NCI-H1694 treated with DMSO at 0.1 percent for 48 hours (cell line): ENCODE data around the gene NUDT14.

Experiments
- DNase-seq: peaks from one replicate; lab custom pipeline; 2025; lab: John Stamatoyannopoulos, UW

Gene NUDT14

GRCh38 chr14:105198588-105198987 is 17.5 kb upstream of the NUDT14 start:
- DNase-seq, result no peak

- DNase-seq, result no peak
Measured at GRCh38 chr14:105197211-105197641, 16.1 kb upstream of the NUDT14 start.

DNA sequence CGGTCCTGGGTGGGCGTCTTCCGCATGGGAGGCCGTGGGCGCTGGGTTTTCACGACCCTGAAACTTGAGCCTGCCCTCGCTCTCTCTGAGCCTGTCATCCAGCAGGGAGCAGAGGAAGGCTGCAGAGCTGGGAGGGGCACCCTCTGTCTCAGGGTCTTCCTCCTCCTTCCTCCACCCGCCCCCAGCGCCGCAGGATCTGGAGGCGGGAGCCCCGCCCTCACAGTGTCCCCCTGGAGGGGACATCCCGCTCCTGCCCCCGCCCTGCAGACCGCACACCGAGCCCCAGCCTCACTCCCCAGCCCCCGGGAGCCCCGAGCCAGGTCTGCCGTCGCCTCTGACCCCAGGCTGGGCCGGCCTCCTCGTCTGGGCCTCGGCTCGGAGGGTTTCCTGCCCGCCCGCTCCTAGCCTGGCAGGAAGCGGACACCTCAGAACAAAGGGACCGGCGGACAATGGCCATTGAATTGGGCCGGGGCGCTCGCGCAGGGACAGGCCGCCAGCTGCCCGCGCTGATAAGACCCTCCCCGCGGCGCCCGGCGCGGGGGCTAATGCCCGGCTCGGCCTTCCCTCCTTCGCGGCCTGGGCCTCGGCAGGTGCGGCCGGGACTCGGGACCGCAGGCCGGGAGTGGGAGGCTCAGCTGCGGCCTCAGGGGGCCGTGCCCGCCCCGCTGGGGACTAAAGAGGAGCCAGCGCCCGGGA is 15.3 kb upstream of the NUDT14 start:
- no peak for DNase-seq

- DNase-seq, result no peak
Measured at GRCh38 chr14:105195522-105196264, 14.6 kb upstream of the NUDT14 start.

GRCh38 chr14:105195051-105195450 is 13.9 kb upstream of the NUDT14 start:
- no peak for DNase-seq

DNA sequence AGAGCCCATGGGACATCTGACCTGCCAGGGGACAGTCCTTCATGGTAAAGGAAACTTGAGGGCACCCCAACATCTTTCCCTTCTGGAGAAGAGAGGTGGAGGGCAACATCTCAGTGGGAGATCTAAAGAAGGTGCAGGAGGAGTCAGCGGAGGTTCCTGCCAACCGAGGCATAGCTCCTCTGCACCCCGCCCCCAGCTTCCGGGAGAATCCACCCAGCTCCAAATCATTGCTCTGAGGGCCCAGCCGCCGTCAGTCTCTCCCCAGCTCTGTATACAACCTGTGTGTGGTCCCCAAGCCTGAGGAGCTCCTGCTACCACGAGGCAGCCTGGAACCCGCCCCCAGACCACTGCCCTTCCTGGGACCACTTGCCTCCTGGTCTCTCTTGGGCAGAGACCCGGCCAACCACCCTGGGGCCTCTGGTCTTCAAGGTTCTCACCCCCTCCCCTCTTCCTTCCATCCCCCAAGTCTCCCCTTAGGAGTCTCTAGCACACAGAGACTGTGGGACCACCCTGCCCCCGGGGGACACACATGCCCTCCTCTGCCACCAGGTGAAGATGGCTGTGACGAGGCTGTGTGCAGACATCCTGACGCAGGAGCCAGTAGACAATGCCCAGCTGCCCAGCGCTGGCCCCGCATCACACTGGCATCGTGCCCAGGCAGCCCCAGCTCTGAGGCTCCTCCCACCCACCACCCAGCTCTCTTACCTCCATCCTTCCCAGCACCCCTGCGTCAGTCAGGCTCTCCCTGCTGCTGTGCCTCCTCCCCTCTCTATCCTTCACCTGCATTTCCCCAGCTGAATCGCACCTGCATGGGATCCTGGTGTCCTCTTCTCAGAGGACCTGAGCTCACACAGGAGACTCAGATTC is 13.0 kb upstream of the NUDT14 start:
- DNase-seq, result no peak

DNA sequence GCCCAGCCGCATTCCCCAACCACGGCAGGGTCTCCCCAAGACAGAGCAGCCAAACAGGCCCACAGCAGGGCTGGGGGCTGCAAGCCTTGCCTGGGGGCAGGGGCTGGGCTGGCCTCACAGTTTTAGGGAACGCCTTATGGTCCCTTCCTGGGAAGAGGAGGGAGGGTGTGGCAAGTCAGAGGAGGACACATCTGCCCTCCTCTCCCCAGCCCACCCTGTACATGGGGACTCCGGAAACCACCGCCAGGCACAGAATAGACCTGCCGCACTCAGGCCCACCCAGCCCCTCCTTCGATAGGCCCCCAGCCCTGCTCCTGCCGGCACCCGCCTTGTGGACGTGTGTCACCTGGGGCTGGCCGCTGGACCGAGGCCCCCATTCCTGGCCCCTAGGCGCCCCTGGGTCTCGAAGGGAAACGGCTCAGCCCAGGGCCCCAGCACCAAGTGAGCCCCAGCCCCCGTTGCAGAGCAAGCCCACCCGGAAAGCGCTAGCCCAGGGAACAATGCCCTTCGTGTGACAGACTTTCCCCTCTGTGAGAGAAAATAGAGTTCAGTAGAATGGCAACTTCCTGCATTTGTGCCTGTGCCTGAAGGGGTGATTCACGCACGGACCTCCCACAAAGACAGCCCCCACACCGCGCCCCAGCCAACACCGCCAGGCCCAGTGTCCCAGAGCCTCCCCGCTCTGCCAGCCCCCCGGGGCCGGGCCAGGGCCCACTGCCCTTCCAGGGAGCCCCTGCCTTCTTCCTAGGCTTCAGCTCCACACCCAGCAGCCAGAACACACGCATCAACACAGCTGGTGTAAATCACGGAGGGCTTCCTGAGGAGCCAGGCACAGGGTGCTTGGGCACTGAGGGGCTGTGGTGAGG is 12.0 kb upstream of the NUDT14 start:
- no peak for DNase-seq

- no peak for DNase-seq
Measured at GRCh38 chr14:105187935-105188524, 6.9 kb upstream of the NUDT14 start.

DNA sequence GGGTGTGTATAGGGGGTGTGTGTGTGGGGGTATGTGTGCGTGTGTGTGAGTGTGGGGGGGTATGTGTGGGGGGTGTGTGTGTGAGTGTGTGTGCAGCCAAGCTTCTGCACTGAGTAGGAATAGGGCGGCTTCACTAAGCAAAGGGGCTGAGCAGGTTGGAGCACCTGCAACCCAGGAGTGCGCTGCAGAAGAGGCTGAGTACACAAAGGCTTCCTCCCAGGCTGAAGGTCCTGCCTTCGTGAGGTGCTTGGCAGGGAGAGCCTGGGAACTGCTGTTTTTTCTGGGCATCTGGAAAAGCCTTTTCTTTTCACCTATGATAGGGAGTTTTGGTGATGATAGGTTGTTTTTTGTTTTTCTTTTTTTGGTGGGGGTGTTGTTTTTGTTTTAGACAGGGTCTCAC is 6.0 kb upstream of the NUDT14 start:
- DNase-seq, result no peak

- DNase-seq, result no peak
Measured at GRCh38 chr14:105185973-105186372, 4.9 kb upstream of the NUDT14 start.

DNA sequence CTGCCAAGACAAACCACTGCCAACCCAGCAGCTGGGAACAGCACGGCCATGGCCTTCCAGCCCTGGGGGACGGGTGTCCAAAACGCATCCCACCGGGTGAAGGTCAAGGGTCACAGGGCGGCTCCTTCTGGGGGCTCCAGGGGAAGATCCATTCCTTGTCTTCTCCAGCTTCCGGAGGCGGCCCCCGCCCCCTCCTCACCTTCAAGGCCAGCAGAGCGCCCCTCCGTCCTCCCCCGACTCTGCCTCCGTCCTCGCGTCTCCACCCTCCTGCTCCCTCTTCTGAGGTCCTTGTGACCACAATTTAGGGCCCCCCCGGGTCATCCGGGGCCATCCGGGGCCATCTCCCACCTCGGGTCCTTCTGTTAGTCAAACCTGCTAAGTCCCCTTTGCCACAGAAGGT is 3.9 kb upstream of the NUDT14 start:
- DNase-seq, result no peak

DNA sequence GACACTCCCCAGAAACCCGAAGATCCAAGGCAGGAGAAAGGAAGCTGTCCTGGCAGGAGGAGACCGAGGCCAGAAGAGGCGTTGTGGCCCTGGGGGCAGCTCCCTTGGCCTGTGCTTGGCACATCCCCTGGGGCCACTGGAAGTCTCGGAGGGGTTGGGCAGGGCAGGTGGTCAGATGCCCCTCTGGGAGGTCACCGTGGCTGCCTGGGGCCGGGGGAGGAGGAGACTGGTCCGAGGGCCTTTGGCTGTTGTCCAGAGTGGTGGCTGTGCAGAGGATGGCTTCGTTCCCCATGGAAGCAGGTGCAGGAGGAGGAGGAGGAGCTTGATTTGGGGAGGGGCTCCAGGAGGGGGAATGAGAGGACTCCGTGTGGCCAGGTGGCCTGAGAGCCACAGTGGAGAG is 3.3 kb upstream of the NUDT14 start:
- no peak for DNase-seq

- DNase-seq, result no peak
Measured at GRCh38 chr14:105182296-105183020, 1.3 kb upstream of the NUDT14 start.

GRCh38 chr14:105181549-105182295 is 610 bp upstream of the NUDT14 start:
- no peak for DNase-seq

DNA sequence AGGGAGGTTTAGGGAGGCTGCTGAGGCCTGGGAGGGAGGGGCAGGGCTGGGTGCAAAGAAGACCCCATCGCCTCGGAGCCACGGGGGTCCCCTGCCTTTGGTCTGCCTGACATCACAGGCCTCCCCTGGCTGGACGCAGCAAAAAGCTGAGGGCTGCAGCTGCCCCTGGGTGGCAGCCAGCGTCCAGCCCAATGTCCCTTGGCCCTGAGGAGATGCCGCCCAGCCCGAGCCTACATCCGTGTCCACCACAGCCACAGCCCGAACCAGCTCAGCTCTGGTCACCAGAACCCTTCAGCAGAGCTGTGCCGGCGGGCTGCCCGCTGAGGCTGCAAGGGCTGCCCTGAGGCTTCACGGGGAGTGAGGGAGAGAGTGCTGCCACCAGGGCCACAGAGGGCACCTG is 1.9 kb downstream of the NUDT14 start:
- no peak for DNase-seq

- no peak for DNase-seq
Measured at GRCh38 chr14:105178868-105179140, 2.3 kb downstream of the NUDT14 start.

DNA sequence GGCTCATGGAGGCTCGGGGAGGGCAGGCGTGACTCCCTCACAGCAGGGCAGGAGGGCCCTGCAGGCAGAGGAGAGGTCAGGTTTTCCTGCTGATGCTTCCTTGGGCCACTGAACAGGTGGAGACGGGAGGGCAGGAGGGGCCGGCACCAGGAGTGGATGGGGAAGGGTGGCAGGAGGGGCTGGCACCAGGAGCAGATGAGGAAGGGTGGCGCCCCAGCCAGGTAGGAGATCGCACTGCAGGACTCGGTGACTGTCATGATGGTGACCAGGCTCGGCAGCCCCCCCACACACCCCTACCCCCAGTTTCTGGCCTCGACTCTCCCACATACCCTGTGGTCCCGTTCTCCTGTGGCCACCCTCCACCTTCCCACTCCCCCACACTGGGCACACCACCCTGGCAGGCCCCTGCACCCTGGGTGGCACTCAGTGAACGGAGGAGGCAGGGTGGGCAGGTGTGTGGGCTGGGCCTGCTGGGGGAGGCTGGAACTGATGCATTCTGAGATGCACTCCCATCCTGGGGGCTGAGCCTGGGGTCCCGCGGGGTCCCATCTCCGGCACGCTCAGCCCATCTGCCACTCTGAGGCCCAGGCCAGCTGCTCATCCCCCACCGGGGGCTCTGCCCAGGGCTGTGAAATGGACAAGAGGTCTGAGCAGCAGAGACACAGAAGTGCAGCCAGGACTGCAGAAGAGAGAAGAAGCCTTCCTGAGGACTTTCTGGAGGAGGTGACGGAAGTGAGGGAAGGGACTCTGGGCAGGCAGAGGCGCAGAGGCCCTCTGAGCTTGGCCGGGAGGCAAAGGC is 2.8 kb downstream of the NUDT14 start:
- DNase-seq, result peak; percentile 32

DNA sequence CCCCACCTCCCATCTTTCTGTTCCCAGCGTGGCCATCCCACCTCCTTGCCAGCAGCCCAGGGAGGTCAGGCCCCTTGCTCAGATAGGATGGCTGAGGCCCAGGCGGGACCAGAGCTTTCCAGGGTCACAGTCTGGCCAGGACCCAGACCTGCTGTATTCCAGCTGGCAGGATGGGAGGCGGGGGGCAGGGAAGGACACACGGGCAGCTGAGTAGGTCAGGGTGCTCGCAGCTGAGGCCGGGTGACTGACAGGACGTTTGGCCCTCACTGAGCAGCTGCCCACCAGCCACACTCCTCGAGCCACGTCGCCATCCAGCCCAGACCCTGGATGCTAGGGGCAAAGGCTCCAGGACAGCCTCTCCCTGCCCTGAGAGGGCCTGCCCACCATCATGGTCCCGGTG is 4.0 kb downstream of the NUDT14 start:
- no peak for DNase-seq

DNA sequence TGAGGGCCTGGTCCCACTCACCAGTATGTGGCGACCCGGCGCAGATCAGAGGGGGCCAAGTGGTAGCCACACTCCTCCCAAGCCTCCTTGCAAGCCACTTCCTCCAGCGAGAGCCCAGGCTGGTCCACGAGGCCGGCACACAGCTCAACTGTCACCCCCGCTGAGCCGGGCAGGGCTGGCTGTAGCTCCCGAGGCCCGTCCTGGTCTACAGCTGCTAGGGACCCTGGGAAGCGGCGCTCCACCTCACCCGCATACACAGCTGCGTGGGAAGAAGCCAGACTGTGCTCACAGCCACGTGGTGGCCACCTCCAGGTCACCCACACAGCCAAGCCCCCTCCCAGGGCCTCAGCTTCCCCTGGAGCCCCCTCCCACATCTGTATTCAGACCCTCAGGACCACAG is 4.6 kb downstream of the NUDT14 start:
- DNase-seq, result no peak
